AG04450 (cell line): ENCODE data around the gene ZNF175. TPM values are rescaled to one million over a fixed set of nuclear protein-coding genes. Genes with fewer than 3 reads are reported as not detected.
"Not testable (repeated sequence)": the region's sequence is repeated elsewhere in the genome, so short reads cannot be mapped to it uniquely, and the experiment has no call there.

ENCODE experiments used
- CTCF ChIA-PET: fragments of 300-600, 350-600 bp; formaldehyde crosslinking; extraction: SDS; loops from one replicate; lab custom pipeline; 2022; ENCODE audit warnings: antibody characterized with exemption, inconsistent platforms; lab: Charles Lee
- POLR2A ChIA-PET: fragments of 350-600 bp; formaldehyde crosslinking; extraction: SDS; loops from one replicate; lab custom pipeline; 2021; ENCODE audit warnings: antibody characterized with exemption, inconsistent platforms; lab: Yijun Ruan, JAX
- DNase-seq: peaks from one replicate; pipeline ENCODE4 v3.0.0-alpha.2; 2011; ENCODE audit warnings: low read depth, low spot score
- H3K27ac ChIP-seq: one replicate; pipeline ENCODE4 v1.5.1; 2012; ENCODE audit warnings: low read depth, low read length, control low read depth
- H3K27me3 ChIP-seq: one replicate; pipeline ENCODE4 v1.6.0; 2012; ENCODE audit warnings: low read length; ENCODE audit not compliant: control insufficient read depth, insufficient read depth
- H3K4me3 ChIP-seq: 2 replicates; pipeline ENCODE4 v1.5.1; 2011; ENCODE audit warnings: mild to moderate bottlenecking, low read depth, low read length, control low read depth
- H3K9me3 ChIP-seq: 2 replicates; pipeline ENCODE4 v1.5.1; 2012; ENCODE audit warnings: low read length; ENCODE audit not compliant: control insufficient read depth, insufficient read depth
- CTCF ChIP-seq: IDR thresholded peaks from 2 replicates; pipeline ENCODE4 v1.5.1; 2011; ENCODE audit warnings: low read depth, low read length, control low read depth, inconsistent platforms
- polyA plus RNA-seq: library from polyadenylated mRNA; depleted of rRNA; stranded (reverse); fragments of >200 nt; gene quantifications from 2 replicates; pipeline ENCODE4 v1.2.3, GENCODE V29; 2011

The ZNF175 gene
- polyA plus RNA-seq, 1 experiment, result 6.4 TPM

- Histone ChIP-seq H3K4me3 (no peak overlapping the region), H3K27me3 (no peaks in the 10 kb centered on the region), H3K9me3 (no peaks in the 10 kb centered on the region), H3K27ac (no peak overlapping the region)
- CTCF ChIA-PET, result interaction anchor here (1.0 to 2.0 kb wide), 2 partner anchors 17 to 40 kb away, joined by 3 to 8 read pairs; no protein-coding TSS in a partner anchor
- no peak for DNase-seq
- no peak for TF ChIP-seq CTCF
- POLR2A ChIA-PET, result no interaction called here
Observed at GRCh38 chr19:51621178-51621577, 50.1 kb downstream of the ZNF175 start.

- DNase-seq, result no peak
- CTCF ChIA-PET, result no interaction called here
- TF ChIP-seq CTCF, result no peak
- Histone ChIP-seq H3K27ac (no peak overlapping the region), H3K4me3 (no peak overlapping the region), H3K27me3 (no peaks in the 10 kb centered on the region), H3K9me3 (no peaks in the 10 kb centered on the region; the same call in 1 of the 2 replicates)
- POLR2A ChIA-PET, result no interaction called here
Observed at GRCh38 chr19:51626675-51627074, 55.6 kb downstream of the ZNF175 start.

GRCh38 chr19:51627491-51628138 is 56.5 kb downstream of the ZNF175 start:
- DNase-seq, result no peak
- TF ChIP-seq CTCF, result no peak
- no peak overlapping the region for H3K4me3 ChIP-seq
- no peaks in the 10 kb centered on the region; the same call in 1 of the 2 replicates for H3K9me3 ChIP-seq
- no peak overlapping the region for H3K27ac ChIP-seq
- POLR2A ChIA-PET, result no interaction called here
- no peaks in the 10 kb centered on the region for H3K27me3 ChIP-seq
- CTCF ChIA-PET, result no interaction called here

- H3K9me3 ChIP-seq, result no peaks in the 10 kb centered on the region; the same call in 1 of the 2 replicates
- DNase-seq, result no peak
- no peak overlapping the region for H3K4me3 ChIP-seq
- H3K27me3 ChIP-seq, result no peaks in the 10 kb centered on the region
- no peak overlapping the region for H3K27ac ChIP-seq
- ChIA-PET POLR2A (no interaction called here), CTCF (no interaction called here)
- no peak for TF ChIP-seq CTCF
Observed at GRCh38 chr19:51628153-51628939, 57.3 kb downstream of the ZNF175 start.

- CTCF ChIA-PET, result interaction anchor here (0.7 to 1.2 kb wide), 3 partner anchors 31 to 158 kb away, joined by 3 to 5 read pairs (median 4); no protein-coding TSS in a partner anchor
- H3K9me3 ChIP-seq, H3K27ac ChIP-seq, H3K4me3 ChIP-seq, H3K27me3 ChIP-seq, POLR2A ChIA-PET, DNase-seq: not testable (repeated sequence)
Observed at GRCh38 chr19:51630315-51630714, 59.2 kb downstream of the ZNF175 start, which contains the start of gene SIGLEC5. TSS of gene SIGLEC5 (minus strand) at chr19:51630401. CDS start at chr19:51630335, 66 bp downstream.
